GM12865 (cell line): Measurements from ENCODE around the gene INTS4.
"Not testable (repeated sequence)": the region's sequence is repeated elsewhere in the genome, so short reads cannot be mapped to it uniquely, and the experiment has no call there.

ENCODE experiments used
- DNase-seq: peaks from one replicate; pipeline ENCODE4 v3.0.0; 2010; ENCODE audit warnings: low read depth
- H3K4me3 ChIP-seq: 2 replicates; pipeline ENCODE4 v1.5.1; 2011; ENCODE audit warnings: mild to moderate bottlenecking, low read depth, low read length, control low read depth
- TF ChIP-seq, protein P1 (sequence below): IDR thresholded peaks from 2 replicates; pipeline ENCODE4 v1.5.1; 2011; ENCODE audit warnings: low read length, control low read depth, low read depth, inconsistent platforms; ENCODE audit not compliant: insufficient read depth; ENCODE audit errors: missing control alignments

The INTS4 gene

DNA sequence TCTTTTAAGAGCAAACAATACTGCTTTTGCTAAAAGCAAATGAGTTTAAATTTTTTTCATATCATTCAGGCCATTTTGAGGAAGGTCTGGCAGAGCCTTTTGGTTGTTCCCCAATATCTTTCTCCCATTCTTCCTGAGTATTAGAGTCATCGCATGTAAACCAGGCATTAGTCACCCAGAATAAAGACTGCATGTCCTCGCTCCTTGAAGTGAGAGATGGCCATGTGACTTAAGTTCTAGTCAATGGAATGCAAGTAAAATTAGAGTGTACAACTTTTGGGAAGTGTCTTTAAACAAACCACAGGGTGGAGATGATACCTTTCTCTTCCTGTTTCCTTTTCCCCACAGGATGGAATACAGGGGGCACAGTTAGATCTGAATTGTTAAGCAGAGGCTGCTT, 76.8 kb downstream of the INTS4 start:
- H3K4me3 ChIP-seq, DNase-seq: not testable (repeated sequence)

DNA sequence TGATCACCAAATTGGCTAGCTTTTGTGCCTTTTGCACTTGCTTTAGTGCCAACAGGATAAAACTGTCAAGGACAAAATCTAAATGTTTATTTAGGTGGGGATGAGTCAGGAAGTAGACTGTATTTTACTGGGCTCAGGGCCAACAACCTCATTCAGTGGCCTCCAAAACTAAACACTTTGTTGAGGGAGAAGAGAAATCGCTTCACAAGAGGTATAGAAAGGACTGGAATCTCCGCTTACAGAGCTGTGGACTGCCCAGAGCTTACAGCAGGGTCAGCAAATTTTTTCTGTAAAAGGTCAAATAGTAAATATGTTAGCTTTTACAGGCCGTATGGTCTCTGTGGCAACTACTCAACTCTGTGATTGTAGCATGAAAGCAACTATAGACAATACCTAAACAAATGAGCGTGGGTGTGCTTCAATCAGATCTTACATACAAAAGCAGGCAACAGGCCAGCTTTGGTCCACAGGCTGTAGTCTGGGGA, 80.1 kb downstream of the INTS4 start:
- not testable (repeated sequence) for H3K4me3 ChIP-seq, DNase-seq

DNA sequence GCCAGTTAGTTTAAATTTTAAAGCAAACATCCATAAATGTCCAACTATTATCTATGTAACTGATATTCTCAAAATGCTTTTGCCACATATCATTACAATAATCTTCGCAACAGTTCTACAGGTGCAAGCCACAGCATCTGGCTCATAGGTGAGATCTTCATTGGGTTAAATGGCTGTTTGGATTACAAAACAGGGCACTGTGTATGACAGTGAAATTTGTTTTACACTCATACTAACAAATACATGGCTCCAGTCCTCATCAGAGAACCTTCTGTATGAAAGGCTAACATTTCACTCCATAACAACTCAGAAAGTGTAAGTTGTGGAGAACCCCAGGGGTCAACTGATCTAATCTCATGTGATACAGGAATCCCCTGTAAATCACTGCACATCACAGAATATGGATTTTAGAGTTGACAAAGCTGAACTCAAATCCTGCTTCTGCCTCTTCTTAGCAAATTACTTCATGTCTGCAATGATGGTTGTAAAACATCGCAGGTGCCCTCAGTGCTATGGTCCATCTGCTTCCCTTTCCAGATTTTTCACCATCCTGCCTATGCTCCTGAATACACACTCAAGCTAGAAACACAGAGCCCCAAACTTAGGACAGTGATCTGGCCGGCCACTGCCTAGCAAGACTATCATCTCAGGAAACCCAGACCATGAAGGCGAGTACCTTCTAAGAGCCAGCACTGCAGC, 80.7 kb downstream of the INTS4 start:
- not testable (repeated sequence) for H3K4me3 ChIP-seq, DNase-seq

DNA sequence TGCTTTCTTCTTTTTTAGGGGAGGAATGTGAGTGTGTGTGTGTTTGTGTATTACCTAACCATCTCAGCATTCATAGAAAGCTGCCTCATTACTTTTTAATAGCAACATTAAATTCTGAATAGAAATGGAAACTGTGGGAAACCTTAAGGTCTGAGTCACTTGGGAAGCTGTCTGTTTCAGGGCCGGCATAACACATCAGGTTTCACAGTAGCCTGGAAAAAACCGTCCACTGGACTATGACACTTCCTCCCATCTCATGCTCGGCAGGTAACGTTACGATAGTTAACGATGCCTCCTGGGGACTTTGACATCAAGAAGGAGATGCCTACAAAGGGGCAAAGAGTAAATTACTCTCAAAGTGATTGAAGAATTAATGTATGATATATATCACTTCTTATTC, 83.6 kb downstream of the INTS4 start:
- H3K4me3 ChIP-seq, DNase-seq: not testable (repeated sequence)

DNA sequence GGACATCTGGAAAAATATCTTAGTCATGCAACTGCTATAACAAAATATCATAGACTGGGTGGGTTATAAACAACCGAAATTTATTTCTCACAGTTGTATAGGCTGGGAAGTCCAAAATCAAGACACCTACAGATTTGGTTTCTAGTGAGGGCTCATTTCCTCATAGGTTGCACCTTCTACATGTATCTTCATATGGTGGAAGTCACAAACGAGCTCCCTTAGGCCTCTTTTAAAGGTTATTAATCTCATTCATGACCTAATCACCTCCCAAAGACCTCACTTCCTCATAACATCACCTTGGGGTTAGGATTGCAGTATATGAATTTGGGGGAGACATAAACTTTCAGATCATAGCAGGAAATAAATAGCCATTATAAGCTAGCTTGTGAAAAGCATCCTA, 85.2 kb downstream of the INTS4 start:
- no peak overlapping the region for H3K4me3 ChIP-seq
- DNase-seq, result no peak
- TF ChIP-seq, protein P1, sequence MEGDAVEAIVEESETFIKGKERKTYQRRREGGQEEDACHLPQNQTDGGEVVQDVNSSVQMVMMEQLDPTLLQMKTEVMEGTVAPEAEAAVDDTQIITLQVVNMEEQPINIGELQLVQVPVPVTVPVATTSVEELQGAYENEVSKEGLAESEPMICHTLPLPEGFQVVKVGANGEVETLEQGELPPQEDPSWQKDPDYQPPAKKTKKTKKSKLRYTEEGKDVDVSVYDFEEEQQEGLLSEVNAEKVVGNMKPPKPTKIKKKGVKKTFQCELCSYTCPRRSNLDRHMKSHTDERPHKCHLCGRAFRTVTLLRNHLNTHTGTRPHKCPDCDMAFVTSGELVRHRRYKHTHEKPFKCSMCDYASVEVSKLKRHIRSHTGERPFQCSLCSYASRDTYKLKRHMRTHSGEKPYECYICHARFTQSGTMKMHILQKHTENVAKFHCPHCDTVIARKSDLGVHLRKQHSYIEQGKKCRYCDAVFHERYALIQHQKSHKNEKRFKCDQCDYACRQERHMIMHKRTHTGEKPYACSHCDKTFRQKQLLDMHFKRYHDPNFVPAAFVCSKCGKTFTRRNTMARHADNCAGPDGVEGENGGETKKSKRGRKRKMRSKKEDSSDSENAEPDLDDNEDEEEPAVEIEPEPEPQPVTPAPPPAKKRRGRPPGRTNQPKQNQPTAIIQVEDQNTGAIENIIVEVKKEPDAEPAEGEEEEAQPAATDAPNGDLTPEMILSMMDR, result no peak

DNA sequence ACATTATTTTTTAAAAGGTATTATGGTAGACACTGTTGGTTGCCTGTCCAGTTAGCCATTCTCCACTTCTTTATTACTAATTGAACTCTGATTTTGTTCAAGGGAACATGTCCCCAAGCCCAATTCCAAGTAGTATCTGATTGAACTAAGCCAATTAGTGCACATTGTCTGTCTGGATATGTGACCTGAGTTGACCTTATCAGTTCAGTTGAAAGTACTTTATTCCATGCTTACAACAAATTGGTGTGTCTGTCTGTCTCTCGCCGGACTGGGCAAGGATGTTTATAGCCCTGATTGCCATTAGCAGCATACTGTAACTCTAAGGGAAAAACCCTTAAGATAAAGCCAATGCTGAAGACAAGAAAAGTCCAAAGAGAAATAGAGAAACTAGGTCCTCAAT, 85.6 kb downstream of the INTS4 start:
- TF ChIP-seq, protein P1, result no peak
- H3K4me3 ChIP-seq, result no peak overlapping the region
- DNase-seq, result no peak

DNA sequence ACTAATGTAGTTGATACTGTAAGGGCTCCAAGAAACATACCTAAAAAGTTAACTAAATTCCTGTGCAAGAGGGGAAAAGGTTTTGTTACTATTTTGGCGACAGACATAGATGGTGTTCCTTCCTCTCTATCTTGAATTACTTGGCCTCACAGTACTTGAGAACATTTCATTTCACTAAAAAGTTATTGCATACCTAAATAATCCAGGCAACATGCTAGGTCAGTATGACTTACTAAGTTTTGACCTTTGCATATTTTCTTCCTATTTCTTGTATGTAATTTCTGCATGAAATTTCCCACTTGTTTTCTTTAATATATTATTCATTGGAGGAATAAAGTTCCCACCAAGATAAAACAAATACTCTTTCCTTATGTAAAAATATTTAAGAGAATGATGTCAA, 99.5 kb downstream of the INTS4 start:
- not testable (repeated sequence) for DNase-seq, H3K4me3 ChIP-seq

DNA sequence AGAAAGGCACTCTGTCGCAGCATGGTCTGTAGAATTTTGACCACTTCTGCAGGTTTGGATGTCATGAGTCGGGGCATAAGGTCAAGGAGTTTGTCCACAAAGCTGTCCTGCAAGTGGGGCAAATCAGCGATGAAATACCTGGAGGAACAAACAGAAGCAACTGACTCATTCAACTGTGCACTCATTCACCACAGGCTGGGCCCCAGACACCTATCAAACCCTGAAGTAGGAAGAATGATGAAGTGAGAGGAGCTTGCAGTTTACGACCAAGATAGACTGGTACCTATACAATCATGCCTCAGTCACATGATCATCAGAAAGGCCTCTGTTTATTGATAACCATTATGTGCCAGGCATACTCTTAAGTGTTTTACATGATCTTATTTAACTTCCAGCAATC, 102.8 kb downstream of the INTS4 start:
- H3K4me3 ChIP-seq, DNase-seq: not testable (repeated sequence)

DNA sequence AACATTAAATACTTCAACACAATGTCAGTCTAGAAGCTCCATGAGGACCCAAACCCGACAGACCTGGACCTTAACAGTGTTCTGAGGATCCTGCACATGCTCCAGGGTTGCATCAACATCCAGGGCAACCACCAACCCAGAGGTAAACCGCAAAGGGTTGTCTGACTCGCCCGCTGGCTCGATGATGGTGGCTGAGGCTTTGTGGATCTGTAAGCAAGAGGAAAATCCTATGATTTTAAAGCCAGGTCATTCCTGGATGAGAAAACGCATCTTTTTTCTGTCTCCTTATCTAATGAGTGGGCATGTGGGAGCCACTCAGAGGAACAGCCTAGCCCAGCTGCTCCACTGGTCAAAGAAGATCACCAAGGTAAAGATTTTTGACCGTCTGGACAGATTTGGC, 103.2 kb downstream of the INTS4 start:
- not testable (repeated sequence) for H3K4me3 ChIP-seq, DNase-seq

DNA sequence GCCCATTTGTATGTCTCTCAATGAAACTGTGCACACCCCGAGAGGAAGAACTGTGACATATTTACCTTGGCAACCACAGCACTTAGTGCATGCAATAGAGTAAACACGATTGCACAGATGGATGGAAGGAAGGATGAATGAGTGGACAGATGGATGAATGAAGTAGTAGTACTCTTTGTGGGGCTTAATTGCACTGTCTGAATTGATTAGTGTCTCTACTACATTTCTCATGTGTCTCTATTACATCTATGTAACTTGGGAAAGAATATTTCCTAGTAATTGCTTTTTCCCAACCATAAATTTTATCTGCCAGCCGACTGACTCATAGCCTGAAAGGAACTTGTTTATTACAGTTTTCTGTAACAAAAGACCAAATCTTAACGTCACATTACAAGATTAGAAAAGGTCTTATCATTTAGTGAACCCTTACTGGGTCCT, 103.8 kb downstream of the INTS4 start:
- DNase-seq, H3K4me3 ChIP-seq: not testable (repeated sequence)

DNA sequence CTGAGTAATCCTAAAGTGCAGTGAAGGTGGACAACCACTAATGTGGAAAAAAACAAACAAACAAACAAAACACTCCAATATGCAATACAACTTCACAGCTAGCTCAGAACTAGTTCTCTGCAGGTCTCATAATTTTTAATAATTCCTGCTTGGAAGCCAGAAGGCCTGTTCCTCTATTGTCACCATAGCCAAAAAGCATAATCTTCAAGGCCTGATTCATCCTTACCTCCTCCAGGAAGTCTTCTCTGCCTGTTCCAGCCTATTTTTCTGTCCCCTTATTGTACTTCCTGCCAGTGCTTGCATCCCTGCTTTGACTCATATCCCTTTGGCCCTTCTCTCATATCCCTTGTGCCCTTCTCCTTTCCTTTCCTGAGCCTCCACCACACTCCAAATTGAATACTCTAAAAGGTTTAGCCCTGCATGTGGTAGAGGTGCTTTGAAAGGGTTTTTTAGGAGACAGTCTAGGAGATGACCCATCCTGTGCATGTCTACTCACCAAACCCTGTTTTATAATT, 104.3 kb downstream of the INTS4 start:
- not testable (repeated sequence) for DNase-seq, H3K4me3 ChIP-seq

DNA sequence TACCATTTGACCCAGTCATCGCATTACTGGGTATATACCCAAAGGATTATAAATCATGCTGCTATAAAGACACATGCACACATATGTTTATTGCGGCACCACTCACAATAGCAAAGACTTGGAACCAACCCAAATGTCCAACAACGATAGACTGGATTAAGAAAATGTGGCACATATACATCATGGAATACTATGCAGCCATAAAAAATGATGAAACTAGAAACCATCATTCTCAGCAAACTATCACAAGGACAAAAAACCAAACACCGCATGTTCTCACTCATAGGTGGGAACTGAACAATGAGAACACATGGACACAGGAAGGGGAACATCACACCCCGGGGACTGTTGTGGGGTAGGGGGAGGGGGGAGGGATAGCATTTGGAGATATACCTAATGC, 105.4 kb downstream of the INTS4 start:
- not testable (repeated sequence) for DNase-seq, H3K4me3 ChIP-seq

DNA sequence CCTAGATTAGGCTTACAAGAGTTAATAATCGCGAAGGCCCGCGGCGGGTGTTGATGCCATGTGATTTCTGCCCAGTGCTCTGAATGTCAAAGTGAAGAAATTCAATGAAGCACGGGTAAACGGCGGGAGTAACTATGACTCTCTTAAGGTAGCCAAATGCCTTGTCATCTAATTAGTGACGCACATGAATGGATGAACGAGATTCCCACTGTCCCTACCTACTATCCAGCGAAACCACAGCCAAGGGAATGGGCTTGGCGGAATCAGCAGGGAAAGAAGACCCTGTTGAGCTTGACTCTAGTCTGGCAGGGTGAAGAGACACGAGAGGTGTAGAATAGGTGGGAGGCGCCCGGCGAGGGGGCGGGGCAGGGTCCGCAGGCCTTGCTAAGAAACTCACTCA, 108.1 kb downstream of the INTS4 start:
- H3K4me3 ChIP-seq, result no peak overlapping the region
- TF ChIP-seq, protein P1, result no peak
- peak; percentile 15 for DNase-seq
